DOHH2 (cell line): Measurements from ENCODE around the gene TBC1D10B.

Experiments used
- H3F3A ChIP-seq: fragments of 200-600 bp; sonication (generic), shearing (Covaris generic); 2 replicates; pipeline ENCODE4 v1.6.0; 2016; ENCODE audit warnings: antibody characterized with exemption, mild to moderate bottlenecking; ENCODE audit not compliant: control insufficient read depth, insufficient read depth
- H3K27ac ChIP-seq: fragments of 200-600 bp; sonication (generic); 2 replicates; pipeline ENCODE4 v1.5.1; 2014; ENCODE audit warnings: low read depth, mild to moderate bottlenecking, low read length, moderate library complexity
- H3K27me3 ChIP-seq: fragments of 200-600 bp; sonication (generic); 2 replicates; pipeline ENCODE4 v1.6.1; 2014; ENCODE audit warnings: mild to moderate bottlenecking, low read length, mixed read lengths; ENCODE audit not compliant: control insufficient read depth
- H3K36me3 ChIP-seq: fragments of 200-600 bp; sonication (generic); 2 replicates; pipeline ENCODE4 v1.6.1; 2014; ENCODE audit warnings: mild to moderate bottlenecking, low read length, moderate library complexity, mixed read lengths; ENCODE audit not compliant: control insufficient read depth
- H3K4me1 ChIP-seq: fragments of 200-600 bp; sonication (generic); 2 replicates; pipeline ENCODE4 v1.6.1; 2014; ENCODE audit warnings: mild to moderate bottlenecking, low read length, mixed read lengths; ENCODE audit not compliant: control insufficient read depth
- H3K4me2 ChIP-seq: fragments of 200-600 bp; sonication (generic); 2 replicates; pipeline ENCODE4 v1.6.0; 2014; ENCODE audit warnings: mild to moderate bottlenecking, low read length, moderate library complexity
- H3K4me3 ChIP-seq: fragments of 200-600 bp; sonication (generic); 2 replicates; pipeline ENCODE4 v1.5.1; 2014; ENCODE audit warnings: mild to moderate bottlenecking, low read length, mixed read lengths
- H3K79me2 ChIP-seq: fragments of 200-600 bp; sonication (generic); 2 replicates; pipeline ENCODE4 v1.6.1; 2014; ENCODE audit warnings: mild to moderate bottlenecking, low read length, mixed read lengths; ENCODE audit not compliant: control insufficient read depth
- H3K9me2 ChIP-seq: fragments of 200-600 bp; sonication (generic); replicated peaks from 2 replicates; pipeline ENCODE4 v1.6.1; 2014; ENCODE audit warnings: mild to moderate bottlenecking, low read length, mixed read lengths; ENCODE audit not compliant: control insufficient read depth
- H3K9me3 ChIP-seq: fragments of 200-600 bp; sonication (generic); 2 replicates; pipeline ENCODE4 v1.6.1; 2014; ENCODE audit warnings: antibody characterized with exemption, low read length, mixed read lengths; ENCODE audit not compliant: control insufficient read depth, insufficient read depth
- H4K20me1 ChIP-seq: fragments of 200-600 bp; sonication (generic); 2 replicates; pipeline ENCODE4 v1.6.0; 2014; ENCODE audit warnings: low read depth, mild to moderate bottlenecking, antibody characterized with exemption, low read length, moderate library complexity; ENCODE audit not compliant: control insufficient read depth, insufficient read depth
- EZH2phosphoT487 ChIP-seq: fragments of 200-600 bp; sonication (generic); IDR thresholded peaks from 2 replicates; pipeline ENCODE4 v1.6.1; 2017; ENCODE audit warnings: borderline replicate concordance, mild to moderate bottlenecking, antibody characterized with exemption, low read length, moderate library complexity, mixed read lengths
- TF ChIP-seq, protein P1 (sequence below): fragments of 200-600 bp; sonication (generic); IDR thresholded peaks from one replicate; pipeline ENCODE4 v1.5.1; 2014; ENCODE audit warnings: antibody characterized with exemption, mild to moderate bottlenecking, low read depth, low read length; ENCODE audit not compliant: poor library complexity, severe bottlenecking

TBC1D10B gene

DNA sequence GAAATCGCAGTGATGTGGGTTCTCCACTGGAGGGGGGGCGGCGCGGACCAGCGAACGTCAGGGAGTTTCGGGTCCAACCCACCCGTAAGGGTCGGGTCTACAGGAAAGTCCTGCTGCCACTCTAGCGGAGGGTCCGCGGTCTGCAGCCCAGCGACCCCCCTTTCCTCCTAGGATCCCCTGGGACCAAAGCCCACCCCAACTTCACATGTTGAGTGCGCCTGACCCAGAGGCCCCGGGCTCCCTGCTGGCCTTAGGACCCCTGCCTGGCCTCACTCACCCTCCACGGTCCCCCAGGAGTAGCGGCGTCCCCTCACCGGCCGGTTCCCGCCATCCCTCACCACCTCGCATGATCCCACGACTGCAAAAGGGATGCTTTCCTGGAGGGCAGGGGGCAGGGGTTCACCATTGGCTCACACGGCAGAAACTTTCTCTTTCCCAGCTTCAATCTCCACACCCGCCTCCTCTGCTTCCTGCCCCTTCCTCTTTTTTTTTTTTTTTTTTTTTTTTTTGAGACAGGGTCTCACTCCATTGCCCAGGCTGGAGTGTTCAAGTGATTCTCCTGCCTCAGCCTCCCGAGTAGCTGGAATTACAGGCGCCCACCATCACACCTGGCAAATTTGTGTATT is 9.0 kb upstream of the TBC1D10B start:
- peaks cover 20% of the 10 kb centered on the region for H3F3A ChIP-seq
- H4K20me1 ChIP-seq = no peaks in the 10 kb centered on the region
- H3K36me3 ChIP-seq = peaks cover 35% of the 10 kb centered on the region
- H3K27ac ChIP-seq = peak overlapping the region; percentile 97
- peaks cover 69% of the 10 kb centered on the region for H3K4me1 ChIP-seq
- no peak for TF ChIP-seq EZH2phosphoT487
- TF ChIP-seq, protein P1, sequence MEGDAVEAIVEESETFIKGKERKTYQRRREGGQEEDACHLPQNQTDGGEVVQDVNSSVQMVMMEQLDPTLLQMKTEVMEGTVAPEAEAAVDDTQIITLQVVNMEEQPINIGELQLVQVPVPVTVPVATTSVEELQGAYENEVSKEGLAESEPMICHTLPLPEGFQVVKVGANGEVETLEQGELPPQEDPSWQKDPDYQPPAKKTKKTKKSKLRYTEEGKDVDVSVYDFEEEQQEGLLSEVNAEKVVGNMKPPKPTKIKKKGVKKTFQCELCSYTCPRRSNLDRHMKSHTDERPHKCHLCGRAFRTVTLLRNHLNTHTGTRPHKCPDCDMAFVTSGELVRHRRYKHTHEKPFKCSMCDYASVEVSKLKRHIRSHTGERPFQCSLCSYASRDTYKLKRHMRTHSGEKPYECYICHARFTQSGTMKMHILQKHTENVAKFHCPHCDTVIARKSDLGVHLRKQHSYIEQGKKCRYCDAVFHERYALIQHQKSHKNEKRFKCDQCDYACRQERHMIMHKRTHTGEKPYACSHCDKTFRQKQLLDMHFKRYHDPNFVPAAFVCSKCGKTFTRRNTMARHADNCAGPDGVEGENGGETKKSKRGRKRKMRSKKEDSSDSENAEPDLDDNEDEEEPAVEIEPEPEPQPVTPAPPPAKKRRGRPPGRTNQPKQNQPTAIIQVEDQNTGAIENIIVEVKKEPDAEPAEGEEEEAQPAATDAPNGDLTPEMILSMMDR = no peak
- no peaks in the 10 kb centered on the region for H3K9me2 ChIP-seq
- peak overlapping the region; percentile 99 for H3K4me2 ChIP-seq
- H3K4me3 ChIP-seq = peak overlapping the region; percentile 99
- peaks cover 43% of the 10 kb centered on the region for H3K79me2 ChIP-seq
- no peaks in the 10 kb centered on the region for H3K9me3 ChIP-seq
- H3K27me3 ChIP-seq = no peaks in the 10 kb centered on the region

DNA sequence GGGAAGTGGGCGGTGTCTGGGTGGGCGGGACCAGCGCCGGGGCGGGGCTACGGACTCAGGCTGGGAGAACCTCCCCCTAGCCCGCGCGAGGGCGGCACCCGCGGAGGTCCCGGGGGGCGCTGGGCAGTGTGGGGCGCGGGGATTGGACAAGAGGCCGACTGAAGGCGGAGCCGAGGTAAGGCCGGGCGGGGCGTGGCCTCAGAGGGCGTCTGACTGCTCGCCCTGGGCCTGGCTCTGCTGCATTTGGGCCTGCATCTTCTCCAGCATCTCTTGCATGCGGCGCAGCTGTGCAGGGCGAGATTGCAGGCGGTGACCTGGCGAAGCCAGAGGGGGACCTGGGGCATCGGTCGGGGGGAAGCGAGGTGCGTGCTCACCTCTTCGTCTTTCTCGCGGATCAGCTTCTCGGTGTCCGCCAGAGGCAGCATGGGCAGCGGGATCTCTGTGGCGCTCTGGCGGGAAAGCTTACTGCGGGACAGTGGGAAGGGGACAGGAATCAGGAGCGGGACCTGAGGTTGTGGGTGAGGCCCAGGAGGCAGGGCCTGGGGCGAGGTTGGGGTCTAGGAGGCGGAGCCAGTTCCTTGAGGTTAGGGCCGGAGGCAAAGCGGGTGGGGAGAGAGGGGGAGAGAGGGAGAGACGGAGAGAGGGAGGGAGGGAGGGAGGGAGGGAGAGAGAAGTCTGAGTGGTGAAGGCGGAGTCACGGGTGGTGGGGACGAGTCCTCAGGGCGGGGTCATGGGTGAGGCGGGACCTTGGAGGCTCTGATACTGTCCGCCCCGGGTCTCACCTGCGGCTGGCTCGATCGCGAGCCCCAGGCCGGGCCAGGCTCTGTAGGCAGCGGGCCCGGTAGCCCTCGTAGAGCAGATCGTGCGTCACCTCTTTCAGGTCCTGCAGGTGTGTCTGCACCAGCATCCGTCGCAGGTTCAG is 8.2 kb upstream of the TBC1D10B start:
- TF ChIP-seq, protein P1 = peak; percentile 14
- no peak for TF ChIP-seq EZH2phosphoT487
- peak overlapping the region; percentile 97 for H3K27ac ChIP-seq
- no peaks in the 10 kb centered on the region for H3K27me3 ChIP-seq
- no peaks in the 10 kb centered on the region for H4K20me1 ChIP-seq
- no peaks in the 10 kb centered on the region for H3K9me3 ChIP-seq
- peaks cover 35% of the 10 kb centered on the region for H3K36me3 ChIP-seq
- peaks cover 43% of the 10 kb centered on the region for H3K79me2 ChIP-seq
- peaks cover 20% of the 10 kb centered on the region for H3F3A ChIP-seq
- peak overlapping the region; percentile 99 for H3K4me2 ChIP-seq
- H3K4me1 ChIP-seq = peaks cover 65% of the 10 kb centered on the region
- H3K9me2 ChIP-seq = no peaks in the 10 kb centered on the region
- peak overlapping the region; percentile 99 for H3K4me3 ChIP-seq

DNA sequence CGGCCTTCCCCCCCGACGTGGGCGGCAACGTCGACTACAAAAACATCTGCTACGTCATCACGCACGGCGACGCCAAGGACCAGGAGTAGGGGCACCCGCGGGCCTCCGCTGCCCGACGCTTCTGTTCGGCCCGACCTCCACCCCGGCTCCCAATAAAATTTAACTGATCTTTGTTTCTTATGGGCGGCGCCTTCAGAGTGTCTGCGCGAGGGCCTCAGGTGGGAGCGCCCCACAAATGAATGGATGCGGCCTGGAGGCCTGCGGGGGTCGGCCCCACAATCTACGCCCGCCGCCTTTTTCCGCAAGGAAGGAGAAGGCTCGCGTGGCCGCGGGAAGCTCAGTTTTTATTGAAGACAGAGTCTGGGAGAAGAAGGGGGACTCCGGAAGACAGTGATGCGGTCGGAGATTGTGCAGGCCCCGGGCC is 7.5 kb upstream of the TBC1D10B start:
- peak overlapping the region; percentile 99 for H3K4me3 ChIP-seq
- H3K9me3 ChIP-seq = no peaks in the 10 kb centered on the region
- peaks cover 58% of the 10 kb centered on the region for H3K4me1 ChIP-seq
- H3K27me3 ChIP-seq = no peaks in the 10 kb centered on the region
- H3F3A ChIP-seq = peaks cover 20% of the 10 kb centered on the region
- H3K27ac ChIP-seq = peak overlapping the region; percentile 97
- no peaks in the 10 kb centered on the region for H4K20me1 ChIP-seq
- peaks cover 43% of the 10 kb centered on the region for H3K79me2 ChIP-seq
- peak overlapping the region; percentile 97 for H3K4me2 ChIP-seq
- TF ChIP-seq EZH2phosphoT487 = no peak
- TF ChIP-seq, protein P1 = no peak
- H3K36me3 ChIP-seq = peaks cover 35% of the 10 kb centered on the region
- H3K9me2 ChIP-seq = no peaks in the 10 kb centered on the region
